Mammary epithelial cell (primary cell): Measurements from ENCODE around the gene KIAA1586.

Experiments used
- EZH2 ChIP-seq: IDR thresholded peaks from 2 replicates; pipeline ENCODE4 v1.6.1; 2012; ENCODE audit warnings: low read length, inconsistent platforms, borderline replicate concordance
- TF ChIP-seq, protein P1 (sequence below), 2 donors: IDR thresholded peaks in 1 of 2; conservative IDR thresholded peaks in 1 of 2; 2 replicates each; pipeline ENCODE4 v1.5.1; 2011 to 2012; ENCODE audit warnings: inconsistent platforms in 2 of 2, low read length in 2 of 2, mild to moderate bottlenecking in 2 of 2, control low read depth in 1 of 2, low read depth in 1 of 2; ENCODE audit not compliant: insufficient read depth in 1 of 2; ENCODE audit errors: extremely low read depth in 1 of 2

DNA sequence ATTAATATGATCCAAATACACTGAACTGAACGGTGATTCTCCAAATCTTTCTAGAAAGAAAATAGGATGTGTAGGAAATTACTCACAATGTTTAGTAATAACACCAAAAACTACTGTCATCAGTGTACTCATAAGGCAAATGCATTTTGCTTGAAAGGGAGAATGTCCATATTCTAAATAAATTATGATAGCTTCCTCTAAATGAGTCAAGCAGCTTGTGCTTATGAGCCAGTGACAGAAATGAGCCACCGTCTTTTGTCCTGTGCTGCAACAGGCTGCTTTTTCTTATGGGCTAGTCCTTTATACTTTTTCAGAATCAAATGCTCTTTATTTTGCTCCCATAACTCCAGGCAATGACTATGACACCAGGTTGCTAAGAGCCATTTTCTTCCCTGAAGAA lies 39.0 kb downstream of the KIAA1586 start:
- TF ChIP-seq, protein P1, sequence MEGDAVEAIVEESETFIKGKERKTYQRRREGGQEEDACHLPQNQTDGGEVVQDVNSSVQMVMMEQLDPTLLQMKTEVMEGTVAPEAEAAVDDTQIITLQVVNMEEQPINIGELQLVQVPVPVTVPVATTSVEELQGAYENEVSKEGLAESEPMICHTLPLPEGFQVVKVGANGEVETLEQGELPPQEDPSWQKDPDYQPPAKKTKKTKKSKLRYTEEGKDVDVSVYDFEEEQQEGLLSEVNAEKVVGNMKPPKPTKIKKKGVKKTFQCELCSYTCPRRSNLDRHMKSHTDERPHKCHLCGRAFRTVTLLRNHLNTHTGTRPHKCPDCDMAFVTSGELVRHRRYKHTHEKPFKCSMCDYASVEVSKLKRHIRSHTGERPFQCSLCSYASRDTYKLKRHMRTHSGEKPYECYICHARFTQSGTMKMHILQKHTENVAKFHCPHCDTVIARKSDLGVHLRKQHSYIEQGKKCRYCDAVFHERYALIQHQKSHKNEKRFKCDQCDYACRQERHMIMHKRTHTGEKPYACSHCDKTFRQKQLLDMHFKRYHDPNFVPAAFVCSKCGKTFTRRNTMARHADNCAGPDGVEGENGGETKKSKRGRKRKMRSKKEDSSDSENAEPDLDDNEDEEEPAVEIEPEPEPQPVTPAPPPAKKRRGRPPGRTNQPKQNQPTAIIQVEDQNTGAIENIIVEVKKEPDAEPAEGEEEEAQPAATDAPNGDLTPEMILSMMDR (conservative IDR thresholded peaks at IDR 0.05 in 1 of 2, IDR thresholded peaks at IDR 0.05 in 1 of 2; ENCODE audit: extremely low read depth in 1 of 2, insufficient read depth in 1 of 2, low read depth in 1 of 2, low read length in 2 of 2): no peak
- TF ChIP-seq EZH2: no peak
